PFSK-1 (cell line): ENCODE results near the gene UHRF1.

ENCODE experiments used
- POLR2AphosphoS5 ChIP-seq: IDR thresholded peaks from 2 replicates; pipeline ENCODE4 v1.6.1; 2012; ENCODE audit warnings: low read depth, mild to moderate bottlenecking, control low read depth, low read length, moderate library complexity
- SIN3A ChIP-seq: IDR thresholded peaks from 2 replicates; pipeline ENCODE4 v1.6.1; 2012; ENCODE audit warnings: mild to moderate bottlenecking, low read length, moderate library complexity, borderline replicate concordance; ENCODE audit not compliant: insufficient read depth

DNA sequence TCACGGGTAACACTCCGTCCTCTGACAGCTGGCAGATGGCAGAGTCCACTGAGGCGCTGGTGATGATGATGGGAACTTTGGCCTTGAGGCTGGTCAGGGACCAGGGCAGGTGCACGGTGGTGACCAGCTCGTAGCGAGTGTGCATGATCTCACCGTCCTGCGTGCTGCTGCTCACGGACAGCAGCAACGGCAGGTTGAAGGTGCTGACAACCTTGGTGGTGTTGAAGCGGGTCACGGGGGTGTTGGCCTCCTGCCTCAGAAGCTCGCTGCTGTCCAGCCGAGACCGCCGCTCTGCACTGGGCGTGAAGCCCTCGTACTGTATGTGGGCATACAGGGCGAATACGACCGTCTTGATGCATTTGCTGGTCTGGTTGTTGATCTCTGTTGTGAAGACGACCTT, 18.2 kb upstream of the UHRF1 start:
- TF ChIP-seq POLR2AphosphoS5: no peak
- no peak for TF ChIP-seq SIN3A
